Skeletal muscle cell (primary cell): ENCODE data around the gene TIGD4.
A peak's percentile ranks its signal among the peaks of the same experiment; 100 is the strongest.
"Not testable (repeated sequence)": the region's sequence is repeated elsewhere in the genome, so short reads cannot be mapped to it uniquely, and the experiment has no call there.

ENCODE experiments used
- DNase-seq: peaks from one replicate; pipeline ENCODE4 v3.0.0-alpha.2; 2010; ENCODE audit warnings: low read depth
- H3K4me3 ChIP-seq: 2 replicates; pipeline ENCODE4 v1.5.1; 2011; ENCODE audit warnings: low read depth, mild to moderate bottlenecking, control low read depth, low read length, moderate library complexity

TIGD4 gene

DNA sequence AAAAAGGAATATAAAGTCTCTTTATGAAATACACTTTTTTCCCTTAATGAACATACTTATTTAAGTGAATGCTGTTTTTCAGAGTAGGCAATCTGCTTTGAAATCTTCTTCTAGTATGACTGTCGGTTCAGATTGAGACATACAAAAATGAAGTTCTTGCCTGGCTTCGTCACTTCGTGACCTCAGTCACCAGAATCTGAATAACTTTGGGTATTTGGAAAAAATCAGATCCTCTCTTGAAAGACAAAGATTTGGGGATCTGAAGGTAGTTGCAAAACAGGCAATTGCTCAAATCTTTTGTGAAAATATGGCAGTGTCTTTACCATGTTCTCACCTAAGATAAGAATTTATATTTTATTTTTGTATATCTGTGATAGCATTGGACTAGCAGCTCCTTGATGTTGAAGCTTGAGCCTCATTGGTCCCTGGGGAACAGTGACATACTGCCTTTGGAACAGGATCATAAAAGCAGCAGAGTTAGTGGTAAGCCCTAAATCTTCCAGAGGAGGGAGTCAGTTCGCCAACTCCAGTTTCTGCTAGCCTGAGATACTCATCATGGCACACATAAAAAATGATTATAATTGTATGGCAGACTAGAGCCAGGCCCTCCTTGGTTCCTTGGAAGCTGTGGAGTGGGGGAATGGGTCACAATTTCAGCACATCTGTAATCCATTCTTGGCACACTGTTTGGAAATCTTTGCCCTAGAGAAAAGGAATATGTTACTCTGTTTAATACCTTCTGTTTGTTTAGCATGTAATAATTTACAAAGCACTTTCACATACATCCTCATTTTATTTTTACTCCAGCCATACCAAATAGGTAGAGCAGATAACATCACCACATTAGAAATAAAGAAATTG lies 5.2 kb upstream of the TIGD4 start:
- no peak overlapping the region for H3K4me3 ChIP-seq
- DNase-seq: peak; percentile 42

DNA sequence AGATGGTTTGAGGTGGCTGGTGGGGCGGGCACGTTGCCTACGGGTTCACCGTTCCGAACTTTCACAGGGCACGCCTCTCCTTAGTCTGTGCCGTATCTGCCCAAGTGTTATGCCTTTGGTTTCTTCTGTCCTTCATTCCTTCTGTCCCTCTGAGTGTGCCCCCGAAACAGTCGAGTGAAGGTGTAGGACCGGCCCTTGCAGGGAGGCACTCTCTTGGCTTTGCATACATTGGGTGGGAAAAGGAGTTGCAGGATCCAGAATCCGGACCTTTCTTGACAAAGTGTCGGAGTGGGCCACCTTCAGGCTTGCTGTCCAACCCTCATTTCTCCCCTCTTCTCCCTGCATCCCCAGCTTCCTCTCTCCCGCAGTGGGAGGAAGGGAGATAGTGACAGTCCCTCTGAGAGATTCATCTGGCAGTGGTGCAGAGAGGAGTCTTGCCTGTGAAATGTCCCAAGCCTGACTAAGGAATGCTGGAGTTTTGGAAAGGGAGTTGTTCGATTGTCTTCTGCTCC lies 793 bp upstream of the TIGD4 start:
- H3K4me3 ChIP-seq: peak overlapping the region; percentile 98
- DNase-seq: no peak

DNA sequence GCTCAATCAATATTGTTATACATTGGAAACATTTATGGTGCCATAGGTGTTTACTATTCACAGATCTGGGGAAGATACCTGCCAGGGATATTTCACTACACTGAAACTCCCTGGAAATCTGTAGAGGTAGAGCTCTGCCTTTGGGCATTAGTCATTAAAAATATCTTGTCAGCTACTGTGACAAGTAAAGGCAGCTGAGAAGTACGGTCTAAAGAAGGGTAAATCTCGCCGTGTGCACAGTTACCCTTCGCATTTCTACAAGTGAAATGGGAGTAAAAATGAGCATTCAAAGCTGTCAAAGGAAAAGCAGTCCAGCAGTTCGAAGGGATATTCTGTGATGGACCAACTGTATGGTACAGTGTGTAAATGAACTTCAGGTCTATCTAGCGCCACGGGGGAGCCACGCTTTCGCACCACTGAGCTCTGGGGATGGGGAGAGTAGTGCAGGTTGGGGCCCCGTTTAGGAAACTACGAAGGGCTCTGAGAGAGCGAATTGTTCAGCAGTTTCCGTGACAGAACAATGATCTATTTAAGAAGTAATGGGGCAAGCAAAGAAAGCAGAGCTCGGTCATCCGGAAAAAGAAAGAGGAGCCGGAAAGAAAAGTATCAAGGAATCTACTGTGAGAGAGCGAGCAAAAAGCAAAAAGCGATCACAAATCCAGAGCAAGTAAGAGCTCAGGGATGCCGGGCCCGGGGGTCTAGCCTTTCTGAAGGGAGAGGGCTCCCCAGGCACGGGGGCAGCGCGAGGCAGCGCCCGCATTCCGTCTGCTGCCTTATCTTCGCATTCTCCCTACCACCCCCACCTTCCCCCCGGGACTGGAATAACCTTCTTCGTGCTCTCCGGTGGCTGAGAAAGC lies 646 bp downstream of the TIGD4 start:
- peak overlapping the region; percentile 98 for H3K4me3 ChIP-seq
- no peak for DNase-seq

DNA sequence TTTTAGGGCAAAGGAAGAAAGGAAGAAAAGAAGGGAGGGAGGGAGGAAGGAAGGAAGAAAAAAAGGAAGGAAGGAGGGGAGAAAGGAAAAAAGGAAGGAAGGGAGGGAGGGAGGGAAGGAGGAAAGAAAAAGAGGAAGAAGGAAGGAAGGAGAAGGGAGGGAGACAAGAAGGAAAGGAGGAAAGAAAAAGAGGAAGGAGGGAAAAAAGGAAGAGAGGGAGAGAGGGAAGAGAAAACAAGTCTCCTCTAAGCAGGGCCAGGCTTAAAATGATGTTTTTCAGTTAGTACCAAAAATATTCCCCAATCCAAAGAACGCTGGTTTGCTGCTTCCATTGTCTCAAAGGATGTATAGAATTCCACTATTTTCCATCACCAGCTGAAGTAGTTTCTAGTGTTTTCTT lies 2.0 kb downstream of the TIGD4 start:
- H3K4me3 ChIP-seq: no peak overlapping the region
- no peak for DNase-seq

DNA sequence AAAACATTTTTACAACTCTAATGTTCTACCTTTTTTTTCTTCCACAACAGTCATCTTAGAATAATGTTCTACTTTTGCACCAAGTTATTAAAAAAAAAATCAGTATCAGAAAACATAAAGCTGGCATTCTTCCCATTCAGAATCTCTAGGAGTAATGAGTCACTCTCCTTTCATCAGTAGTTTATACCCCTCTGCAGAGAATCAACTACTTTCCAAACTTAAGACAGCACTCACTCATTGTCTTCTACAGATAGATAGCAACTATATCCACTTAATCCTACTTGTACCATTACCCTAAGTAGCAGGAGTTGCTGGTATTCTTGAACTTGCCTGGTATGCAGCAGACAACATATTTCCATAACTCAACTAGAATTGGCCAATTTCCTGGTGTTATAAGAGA lies 3.2 kb downstream of the TIGD4 start:
- no peak overlapping the region for H3K4me3 ChIP-seq
- no peak for DNase-seq

DNA sequence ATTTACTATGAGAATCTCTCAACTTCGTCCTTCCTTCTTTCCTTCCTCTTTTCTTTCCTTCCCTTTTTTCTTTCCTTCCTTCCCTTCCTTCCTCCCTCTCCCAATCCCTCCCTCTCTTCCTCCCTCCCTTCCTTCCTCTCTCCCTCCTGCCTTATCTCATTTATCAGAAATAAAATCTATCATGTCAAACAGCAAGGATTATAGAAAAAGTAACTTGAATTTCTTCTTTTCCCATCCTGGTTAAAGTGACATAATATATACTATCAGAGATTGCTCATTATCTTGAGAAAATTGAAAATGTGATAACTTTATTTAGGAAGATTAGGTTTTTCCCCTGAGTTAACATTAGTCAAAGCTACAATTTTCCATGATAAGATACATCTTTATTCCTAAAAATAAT lies 5.6 kb downstream of the TIGD4 start:
- DNase-seq: no peak

DNA sequence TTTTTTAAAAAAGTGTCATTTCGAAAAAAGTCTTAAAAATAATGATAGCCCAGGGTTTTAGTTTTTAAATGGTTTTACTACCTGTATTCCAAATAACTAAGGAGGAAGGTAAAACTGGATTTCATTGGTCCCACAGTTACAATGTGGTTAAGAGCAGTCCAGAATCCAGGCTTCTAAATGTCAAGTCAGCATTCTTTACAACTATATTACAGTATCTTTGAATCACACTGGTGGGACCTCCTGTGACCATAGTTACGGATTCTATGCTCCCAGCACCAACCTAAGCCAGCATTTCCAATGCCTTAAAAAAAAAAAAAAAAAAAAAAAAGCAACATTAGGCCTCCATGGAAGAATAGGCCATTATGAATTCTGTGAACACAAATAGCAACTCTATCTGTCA lies 6.2 kb downstream of the TIGD4 start:
- DNase-seq: no peak

More for the DNA sequence above, 5.6 kb downstream of the TIGD4 start:
- H3K4me3 ChIP-seq: no peak overlapping the region

DNA sequence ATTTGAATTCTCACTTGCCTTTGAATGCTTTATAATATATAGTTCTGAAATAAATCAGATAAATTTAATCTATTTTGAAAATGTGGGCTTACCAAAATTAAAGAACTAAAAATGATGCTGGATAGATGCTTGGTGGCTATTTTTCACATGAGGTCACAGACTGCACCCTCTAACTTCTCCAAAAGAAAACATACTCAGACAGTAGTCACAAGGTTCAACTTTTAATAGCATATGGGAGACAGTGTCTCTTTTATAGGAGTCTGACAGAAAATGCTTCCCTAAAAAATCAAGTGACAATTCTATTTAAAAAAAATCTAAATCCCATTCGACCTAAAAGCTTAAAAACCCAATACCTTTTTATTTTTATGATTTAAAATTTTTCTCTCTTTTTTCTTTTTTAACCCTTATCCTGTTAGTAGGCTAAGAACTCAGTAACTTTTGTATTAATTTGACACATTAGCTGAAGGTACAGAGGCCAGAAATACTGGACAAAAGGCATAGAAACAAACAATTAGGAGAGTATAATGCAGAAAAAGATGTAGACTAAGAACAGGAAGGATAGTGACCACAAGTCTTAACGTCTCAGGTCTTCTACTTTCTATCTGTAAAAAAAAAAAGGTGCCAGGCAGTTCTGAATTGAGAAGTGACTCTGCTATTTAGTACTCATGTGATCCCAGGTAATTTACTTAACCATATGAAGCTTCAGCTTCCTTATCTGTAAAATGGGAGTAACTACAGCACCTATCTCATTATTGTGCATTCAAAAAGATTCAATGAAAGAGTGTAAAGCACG lies 7.6 kb downstream of the TIGD4 start:
- H3K4me3 ChIP-seq: no peak overlapping the region
- no peak for DNase-seq

More for the DNA sequence above, 6.2 kb downstream of the TIGD4 start:
- no peak overlapping the region for H3K4me3 ChIP-seq

DNA sequence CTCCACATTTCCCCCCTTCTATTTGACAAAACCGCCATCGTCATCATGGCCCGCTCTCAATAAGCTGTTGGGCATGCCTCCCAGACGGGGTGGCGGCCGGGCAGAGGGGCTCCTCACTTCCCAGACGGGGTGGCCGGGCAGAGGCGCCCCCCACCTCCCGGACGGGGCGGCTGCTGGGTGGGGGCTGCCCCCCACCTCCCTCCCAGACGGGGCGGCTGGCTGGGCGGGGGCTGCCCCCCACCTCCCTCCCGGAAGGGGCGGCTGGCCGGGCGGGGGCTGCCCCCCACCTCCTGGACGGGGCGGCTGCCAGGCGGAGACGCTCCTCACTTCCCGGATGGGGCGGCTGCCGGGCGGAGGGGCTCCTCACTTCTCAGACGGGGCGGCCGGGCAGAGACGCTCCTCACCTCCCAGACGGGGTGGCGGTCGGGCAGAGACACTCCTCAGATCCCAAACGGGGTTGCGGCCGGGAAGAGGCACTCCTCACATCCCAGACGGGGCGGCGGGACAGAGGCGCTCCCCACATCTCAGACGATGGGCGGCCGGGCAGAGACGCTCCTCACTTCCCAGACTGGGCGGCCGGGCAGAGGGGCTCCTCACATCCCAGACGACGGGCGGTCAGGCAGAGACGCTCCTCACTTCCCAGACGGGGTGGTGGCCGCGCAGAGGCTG lies 14.3 kb downstream of the TIGD4 start:
- DNase-seq, H3K4me3 ChIP-seq: not testable (repeated sequence)

DNA sequence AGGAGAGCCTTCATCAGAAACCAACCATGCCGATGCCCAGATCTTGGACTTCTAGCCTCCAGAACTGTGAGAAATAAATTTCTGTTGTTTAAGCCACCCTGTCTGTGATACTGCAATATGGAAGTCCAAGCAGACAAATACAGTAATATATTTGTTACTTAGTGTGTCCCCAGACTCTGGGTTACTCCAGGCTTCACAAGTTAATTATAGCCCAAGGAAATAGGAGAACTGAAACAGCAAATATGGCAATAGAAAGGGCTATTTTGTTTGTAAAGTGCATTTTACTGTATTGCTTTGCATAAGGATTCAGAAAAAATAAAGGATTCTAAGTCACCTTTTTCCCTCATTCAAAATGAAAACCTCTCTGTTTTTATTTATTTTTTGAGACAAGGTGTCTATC lies 15.7 kb downstream of the TIGD4 start:
- H3K4me3 ChIP-seq: no peak overlapping the region
- DNase-seq: no peak

DNA sequence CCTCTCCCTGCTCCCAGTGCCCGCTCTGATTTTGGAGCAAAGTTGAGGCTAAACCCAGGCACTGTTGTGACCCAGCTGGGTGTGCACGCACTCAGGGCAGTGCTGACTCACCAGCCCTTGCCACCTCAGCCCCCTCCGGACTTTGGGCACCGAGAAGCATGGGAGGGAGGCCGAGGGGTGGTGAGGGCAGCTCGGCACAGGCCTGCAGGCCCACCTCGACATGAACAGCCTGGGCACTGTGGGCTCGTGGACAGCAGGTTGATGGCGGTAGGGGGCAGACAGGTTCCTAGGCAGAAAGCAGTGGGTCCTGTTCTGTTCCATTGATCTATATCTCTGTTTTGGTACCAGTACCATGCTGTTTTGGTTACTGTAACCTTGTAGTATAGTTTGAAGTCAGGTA lies 30.9 kb downstream of the TIGD4 start:
- no peak for DNase-seq
- H3K4me3 ChIP-seq: no peak overlapping the region

DNA sequence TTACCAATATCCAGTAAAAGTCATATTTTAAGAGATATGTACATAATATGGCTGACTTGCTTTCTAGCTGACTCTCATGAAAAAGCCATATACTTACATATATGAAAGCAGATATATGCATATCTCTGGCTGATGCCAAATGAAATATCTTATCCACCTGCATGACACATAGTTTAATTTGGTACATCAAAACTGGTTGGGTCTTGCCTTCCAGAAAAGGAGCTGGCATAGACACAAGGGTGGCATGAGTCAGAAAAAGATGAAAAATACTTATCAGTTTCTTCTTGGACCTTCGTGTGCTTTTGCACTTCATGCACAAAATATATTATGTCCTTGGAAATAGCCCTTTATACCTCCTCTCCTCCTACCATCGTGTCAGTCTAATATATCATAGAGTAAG lies 32.1 kb downstream of the TIGD4 start:
- no peak overlapping the region for H3K4me3 ChIP-seq
- no peak for DNase-seq

DNA sequence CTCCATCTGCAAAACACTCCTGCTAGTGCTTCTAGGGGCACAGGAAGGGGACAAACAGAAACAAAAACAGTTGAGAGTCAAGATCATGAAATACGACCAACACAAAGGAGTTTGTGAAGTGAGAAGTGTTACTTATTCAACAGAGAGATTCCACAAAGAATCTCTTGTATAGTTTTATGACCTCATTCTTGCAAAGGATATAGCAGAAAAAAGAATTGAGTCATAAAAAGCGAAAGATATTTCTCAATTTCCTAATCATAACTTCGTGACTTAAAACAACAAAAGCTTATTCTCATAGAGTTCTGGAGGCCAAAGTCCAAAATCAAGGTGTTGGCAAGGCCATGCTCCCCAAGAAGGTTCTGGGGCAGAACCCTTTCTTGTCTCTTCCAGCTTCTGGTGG lies 40.7 kb downstream of the TIGD4 start:
- no peak for DNase-seq
- no peak overlapping the region for H3K4me3 ChIP-seq

DNA sequence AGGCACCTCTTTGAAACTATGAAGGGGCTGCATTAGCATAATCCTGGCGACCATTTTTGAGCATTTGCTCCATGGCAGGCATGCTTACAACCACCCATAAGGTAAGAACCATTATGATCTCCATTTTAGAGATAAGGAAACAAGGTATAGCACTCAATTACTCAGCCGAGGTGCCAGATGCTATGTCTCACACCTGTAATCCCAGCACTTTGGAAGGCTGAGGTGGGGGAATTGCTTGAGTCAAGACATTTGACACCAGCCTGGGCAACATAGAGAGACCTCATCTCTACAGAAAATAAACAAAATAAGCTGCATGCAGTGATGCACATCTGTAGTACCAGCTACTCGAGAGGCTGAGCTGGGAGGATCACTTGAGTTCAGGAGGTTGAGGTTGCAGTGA lies 43.6 kb downstream of the TIGD4 start:
- no peak overlapping the region for H3K4me3 ChIP-seq
- no peak for DNase-seq

DNA sequence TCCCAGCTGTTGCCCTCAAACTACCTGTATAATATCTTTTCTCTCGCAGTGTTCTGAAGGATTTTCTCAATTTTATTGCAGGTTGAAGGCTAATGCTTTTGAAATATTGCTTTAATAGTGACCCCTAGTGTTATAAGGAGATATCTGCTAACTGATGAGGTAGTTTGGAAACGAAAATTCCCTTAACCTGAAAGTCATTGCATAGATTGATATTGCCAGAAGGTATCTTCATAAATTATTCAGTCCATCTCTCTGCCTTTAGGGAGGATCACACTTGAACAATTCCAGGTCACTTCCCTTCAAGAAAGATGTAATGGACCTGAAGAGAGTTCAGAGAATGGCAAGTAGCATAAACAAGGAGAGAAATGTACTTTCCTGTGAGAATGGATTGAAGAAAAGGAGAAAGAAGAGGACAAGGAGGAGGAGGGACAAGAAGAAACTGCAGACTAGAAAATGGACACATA lies 44.1 kb downstream of the TIGD4 start:
- DNase-seq: no peak
- H3K4me3 ChIP-seq: no peak overlapping the region

DNA sequence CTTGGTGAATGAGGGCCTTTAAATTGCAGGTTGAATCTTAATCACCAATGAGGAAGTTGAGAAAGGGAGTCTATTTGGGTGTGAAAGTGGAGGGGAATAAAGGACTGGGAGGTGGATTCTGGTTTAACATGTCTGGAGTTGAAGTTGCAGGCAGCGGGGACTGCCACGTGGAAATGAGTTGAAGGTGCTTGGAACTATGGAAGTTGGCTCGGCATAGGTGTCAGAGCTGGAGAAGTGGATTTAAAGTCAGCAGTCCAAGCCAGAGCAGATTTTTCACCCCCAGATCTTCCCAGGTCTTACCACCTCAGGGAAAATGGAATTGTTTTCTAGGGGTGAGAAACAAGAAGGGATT lies 44.9 kb downstream of the TIGD4 start:
- DNase-seq: no peak
- H3K4me3 ChIP-seq: no peak overlapping the region

DNA sequence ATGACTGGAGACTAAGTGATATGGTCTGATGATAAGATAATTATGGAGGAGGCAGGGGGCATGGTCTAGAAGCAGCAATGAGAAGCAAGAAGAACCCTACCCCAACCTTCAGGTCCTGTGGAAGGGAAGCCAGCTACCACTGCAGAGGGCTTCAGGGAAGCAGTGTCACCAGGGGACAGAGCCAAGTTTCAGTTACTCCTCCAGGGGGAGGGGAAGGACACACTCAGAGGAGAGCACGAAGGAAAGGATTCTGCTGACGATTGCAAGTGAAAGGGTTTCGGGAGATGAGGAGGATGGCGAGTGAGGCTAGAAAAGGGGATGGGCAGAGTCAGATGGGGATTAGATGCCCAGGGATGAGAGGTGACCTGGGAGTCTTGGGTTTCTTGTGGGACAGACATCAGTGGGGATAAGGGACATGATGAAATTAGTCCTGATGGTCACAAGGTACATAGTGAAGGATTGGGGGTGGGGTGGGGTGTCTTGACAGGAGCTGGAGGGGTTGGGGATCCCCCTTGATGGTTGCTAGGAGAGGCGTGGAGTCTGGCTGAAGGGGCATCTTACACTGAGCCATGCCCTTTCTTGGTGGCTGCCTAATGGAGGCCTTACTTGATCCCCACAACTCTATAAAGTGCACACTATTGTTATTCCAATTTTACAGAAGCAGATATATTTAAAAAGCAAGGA lies 45.4 kb downstream of the TIGD4 start:
- no peak overlapping the region for H3K4me3 ChIP-seq
- DNase-seq: no peak

DNA sequence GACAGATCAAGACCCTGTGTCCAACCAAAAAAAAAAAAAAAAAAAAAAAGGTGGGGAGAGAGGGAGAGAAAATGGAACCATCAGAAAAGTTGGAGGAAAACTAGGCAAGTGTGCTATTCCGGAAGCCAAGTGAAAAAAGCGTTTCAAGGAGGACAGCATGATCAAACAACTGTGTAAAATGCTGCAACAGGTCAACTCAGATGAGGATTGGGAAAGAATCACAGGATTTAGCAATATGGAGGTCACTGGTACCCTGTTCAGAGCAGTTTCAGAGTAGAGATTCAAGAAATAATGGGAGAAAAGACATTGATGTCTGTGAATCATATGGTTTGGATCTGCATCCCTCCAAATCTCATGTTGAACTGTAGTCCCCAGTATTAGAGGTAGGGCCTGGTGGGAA lies 47.5 kb downstream of the TIGD4 start:
- DNase-seq: no peak
- H3K4me3 ChIP-seq: no peak overlapping the region

DNA sequence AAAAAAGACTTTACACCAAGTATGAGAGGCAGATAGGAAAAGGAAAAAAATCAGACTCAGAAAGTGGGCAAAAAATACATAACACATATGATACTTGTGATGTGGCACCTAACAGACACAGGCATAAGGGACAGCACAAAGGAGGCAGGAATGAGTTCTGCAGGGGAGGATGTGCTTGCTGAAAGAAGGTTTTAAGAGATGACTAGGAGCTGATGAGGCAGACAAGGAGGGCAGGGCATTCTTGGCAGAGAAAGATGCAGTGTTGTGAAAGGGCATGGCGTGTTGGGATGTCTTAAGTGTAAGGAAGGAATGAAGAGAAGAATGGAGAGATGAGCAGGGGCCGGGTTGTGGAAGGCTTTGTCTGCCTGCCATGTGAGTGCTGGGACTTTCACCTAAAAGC lies 50.1 kb downstream of the TIGD4 start:
- peak; percentile 33 for DNase-seq
- H3K4me3 ChIP-seq: no peak overlapping the region
